Stimulated activated CD8-positive, alpha-beta memory T cell treated with anti-CD3 and anti-CD28 coated beads, Interleukin-7, amount 100 ng/mL, for 24 hours (primary cell): ENCODE results near the gene CD47.

Experiments used
- DNase-seq: peaks from one replicate; pipeline ENCODE4 v3.0.0-alpha.2; 2020; ENCODE audit warnings: low read depth

Gene CD47

DNA sequence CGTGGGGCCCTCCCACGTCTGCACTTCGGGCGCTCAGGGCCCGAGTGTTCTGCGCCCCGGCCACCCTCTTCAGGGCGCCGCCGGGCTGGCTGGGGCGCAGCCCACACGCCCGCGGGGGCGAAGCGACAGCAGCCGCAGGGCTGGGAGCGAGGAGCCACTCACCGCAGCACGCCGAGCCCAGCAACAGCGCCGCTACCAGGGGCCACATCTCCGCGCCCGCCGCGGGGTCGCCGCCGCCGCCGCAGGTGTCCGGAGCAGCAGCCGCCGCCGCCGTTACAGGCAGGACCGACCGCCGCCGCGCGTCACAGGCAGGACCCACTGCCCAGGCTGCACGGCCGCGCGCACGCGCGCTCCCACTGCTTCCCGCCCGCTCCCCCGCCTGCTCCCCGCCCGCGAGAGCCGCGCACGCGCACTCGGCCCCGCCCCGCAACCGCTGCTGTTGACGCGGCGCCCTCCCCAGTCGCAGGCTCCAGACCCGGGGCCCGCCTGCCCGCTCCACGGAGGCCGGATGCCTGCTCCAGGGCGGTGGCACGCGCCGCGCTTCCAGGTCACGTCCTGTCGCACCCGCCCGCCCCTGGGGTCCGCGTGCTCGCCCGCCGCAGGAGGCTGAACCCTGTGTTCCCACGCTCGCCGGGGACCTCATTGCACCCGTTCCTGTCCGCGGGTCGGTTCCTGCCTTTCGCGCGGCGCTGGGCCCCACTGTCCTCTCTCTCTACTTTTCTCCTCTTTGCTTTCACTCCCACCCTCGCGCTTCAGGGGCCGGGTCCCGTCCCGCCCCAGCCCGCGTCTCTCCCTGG, at the start of gene CD47:
TSS of gene CD47 (minus strand) at position 331 of the 797 bp plus-strand sequence. CDS start at position 208, 123 bp downstream.
- peak; percentile 89 for DNase-seq

DNA sequence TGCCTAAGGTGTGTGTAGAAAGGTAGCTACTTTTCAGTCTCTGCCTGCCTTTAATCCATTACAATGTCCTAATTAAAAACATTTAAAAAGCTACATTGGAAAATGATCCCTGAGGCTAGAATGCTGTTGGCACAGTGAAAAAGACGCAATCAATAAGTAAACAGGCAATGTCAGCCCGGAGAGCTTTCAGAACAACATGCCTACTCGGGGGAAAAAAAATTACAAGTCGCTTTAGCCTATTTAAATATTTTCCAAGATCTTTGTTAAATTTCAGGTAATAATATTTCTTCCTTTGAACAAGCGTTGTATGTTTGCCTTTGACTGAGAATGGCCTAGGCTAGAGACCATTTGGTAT, 46.6 kb upstream of the CD47 start:
- DNase-seq, result no peak

DNA sequence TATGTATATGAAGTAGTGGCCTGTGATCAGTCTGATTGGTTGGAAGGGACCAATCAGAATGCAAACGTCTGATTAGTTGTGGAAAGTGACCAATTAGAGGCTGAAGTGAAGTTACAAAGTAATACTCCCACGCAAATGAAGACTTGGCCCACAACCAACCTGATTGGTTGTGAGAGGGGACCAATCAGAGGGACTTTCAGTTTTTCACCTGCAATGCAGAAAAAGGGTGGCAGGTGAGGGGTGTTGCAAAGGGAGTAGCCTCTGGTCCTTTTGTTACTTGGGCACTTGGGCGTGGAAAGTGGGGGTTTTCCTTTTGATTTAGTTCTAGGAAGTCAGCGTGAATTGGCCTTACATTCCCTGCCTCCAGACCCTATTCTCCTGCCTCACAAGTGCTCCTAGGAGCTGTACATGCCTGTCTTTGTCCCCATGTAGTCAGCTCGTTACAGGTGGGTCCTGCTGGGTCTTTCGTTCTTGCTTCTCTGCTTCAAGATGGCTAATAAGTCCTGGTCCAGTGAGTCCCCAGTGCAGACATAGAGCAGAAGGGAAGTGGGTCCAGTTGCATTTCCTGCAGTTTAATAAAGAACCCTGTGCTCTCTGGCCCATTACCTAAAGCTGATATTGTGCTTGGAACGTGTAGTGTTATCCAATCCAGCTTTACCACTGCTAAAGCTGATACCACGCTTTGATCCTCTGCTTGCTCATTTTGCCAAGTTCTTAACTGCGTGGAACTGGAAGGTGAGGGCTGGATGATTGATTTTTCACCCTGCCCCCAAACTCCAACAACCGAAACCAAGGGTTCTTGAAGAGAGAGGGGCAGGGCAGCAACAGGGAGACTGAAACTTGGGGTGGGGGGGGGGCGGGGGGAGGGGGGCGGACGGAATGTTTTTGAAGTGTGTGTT, 46.0 kb upstream of the CD47 start:
- DNase-seq, result no peak

DNA sequence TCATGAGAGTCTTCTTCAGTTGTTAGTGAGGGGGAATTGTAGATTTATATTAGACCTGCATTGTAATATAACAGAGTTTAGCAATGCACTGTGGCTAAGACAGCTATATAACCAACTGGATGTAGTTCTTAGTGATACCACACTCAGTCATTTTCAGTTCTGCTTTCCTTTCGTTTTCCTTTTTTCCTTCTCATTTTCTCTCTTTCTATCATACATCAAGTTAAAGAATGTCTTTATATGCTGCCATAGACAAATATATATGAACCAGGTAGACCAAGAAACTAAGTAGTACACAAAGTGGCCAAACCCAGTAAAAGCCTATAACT, 43.7 kb upstream of the CD47 start:
- no peak for DNase-seq

DNA sequence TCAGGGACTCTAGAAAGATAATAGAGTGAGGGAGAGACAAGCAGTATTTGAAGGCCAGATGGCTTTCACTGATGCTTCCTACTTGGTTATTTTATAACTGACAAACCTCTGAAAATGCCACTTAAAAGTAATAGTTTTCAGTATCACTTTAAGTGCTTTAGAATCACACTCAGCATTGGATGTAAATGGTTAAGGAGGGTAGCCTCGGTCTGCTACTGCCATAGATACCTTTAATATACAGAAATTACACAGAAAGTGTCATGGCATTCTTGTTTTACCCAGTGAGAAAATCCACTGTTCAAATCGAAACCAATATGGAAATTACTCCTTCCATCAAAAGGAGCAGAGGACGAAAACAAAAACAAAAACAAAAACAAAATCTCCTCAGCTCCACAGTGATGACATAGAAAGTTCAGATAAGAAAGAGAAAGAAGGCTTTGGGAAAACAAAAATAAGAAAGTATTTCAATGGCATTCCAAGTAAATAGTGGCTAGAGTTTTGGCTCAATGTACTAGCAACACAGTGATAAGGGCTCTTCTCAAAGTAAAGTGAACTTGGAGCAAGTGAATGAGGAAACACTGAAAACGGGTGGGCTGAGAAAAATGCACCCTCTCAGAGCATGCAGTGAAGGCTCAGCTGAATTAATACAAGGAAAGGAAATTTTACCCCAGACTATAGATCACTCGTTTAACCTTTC, 43.2 kb upstream of the CD47 start:
- no peak for DNase-seq

DNA sequence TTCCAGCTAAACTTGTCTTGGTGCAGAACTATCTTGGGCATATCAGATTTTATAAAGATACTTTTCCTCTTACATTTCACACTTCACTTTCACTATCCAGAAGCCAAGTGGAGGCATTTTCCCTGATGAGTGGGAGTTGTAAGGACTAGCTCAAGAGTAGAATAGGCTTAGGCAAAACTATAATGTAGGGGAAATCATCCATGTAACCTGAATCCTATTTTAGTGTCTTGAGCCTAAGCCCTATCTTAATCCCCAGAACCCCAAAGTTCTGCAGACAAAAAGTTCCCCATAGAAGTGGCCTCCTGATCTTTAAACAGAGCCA, 42.2 kb upstream of the CD47 start:
- DNase-seq, result no peak

DNA sequence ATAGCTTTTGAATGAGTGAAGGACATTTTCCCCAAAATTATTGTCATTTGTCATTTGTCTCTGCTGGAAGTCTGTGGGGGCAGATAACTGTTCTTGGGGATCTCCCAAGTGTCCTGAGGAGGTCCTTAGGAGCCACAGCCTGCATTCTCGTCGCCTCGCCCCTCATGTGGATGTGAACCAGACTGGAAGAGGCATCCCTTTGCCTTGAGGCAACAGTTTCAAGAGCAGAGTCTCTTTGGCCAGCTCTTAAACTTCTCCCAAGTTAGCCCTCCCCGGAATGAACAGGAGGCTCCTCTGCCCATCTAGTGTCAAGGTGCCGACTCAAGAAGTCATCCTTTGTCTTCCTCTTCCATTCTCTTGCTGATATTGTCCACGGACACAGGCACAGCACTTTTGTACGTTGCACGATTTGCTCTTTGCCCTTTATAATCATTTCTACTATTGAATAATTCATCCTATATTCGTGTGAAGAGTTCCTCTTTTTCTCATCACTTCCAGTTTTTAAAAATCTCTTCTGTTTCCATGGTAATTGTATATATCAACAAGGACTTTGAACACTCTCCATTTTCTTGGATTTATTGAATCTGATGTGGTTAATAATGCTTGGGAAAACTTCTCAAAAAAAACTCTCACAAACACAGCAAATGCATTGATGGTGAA, 40.8 kb upstream of the CD47 start:
- DNase-seq, result no peak

DNA sequence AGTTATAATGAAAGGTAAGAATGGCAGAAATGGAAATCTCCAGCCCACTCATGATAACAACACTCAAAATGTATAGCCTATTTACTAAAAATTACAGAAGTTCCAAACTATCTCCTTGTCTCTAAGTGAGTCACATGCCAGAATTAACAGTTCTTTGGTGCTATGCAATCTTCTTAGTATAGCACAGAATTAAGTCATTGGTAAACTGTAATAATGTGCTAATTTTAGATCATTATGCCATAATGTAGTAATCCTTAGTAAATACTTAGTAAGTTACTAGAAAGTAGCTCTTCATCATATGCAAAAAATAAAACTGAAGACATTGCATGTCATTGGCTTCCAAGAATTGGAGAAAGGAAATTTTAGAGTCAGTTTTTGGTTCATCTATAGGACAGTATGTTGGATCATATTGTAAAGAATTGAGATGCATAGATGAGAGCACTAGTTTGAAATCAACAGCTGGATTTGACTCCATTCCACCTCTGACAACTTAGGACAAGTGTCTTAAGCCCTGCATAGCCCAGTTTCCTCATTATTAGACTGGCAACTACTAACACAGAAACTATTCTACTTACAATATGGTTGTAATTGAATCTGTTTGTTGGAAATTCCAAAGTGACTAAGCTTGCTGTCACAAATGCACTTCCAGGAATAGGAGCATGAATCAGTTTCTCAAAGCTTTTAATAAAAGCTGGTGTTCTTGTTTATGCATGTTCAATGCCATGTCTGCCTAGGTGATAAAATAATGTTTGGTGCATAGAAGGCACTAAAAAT, 40.1 kb upstream of the CD47 start:
- no peak for DNase-seq

DNA sequence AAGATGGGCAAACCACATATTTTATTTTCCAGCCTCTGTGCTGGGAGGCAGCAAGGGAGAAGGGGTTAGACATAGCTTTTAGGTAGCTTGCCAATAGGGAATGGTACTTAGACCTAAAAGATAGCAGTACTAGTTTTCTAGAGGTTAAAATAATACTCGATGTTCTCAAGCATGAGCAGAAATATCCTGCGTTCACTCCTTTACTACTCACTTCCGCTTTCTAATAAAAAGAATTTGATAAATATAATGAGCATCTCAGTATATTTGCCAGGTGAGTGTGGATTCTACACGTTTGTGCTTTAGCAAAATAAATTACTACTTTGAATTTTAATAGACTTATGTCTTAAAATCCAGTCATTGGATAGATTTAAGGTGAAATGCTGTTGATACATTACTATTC, 39.4 kb upstream of the CD47 start:
- no peak for DNase-seq

DNA sequence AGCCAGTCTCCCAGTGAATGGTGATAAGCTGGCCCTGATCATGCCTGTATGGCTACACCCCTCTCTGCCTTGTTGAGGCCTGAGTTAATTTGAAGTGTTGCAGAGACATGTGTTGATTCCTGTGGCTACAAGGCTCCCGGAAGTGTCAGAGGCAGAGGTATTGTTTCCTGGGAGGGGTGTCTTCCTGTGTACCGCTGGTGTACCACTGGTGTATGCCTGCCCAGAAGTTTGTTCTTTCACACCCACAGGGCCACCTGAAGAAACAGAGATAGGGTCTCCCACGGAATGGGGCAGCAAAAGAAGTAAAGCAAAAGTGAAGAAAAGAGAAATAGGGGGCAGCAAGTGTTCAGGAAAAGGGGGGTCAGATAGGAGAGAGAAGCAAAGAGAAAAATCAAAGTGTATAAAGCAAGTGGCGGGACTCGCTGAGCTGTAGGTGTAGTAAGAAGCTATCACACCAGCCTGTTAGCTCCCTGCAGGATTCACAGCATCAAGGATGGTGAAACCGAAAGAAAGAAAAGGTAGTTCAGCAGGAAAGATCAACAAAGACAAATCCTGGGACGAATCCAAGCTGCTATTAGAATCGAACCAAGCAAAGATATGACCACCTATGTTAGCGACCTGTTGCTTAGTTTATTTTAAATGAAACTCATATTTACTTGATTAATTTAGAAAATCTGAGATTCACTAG, 36.6 kb upstream of the CD47 start:
- no peak for DNase-seq

DNA sequence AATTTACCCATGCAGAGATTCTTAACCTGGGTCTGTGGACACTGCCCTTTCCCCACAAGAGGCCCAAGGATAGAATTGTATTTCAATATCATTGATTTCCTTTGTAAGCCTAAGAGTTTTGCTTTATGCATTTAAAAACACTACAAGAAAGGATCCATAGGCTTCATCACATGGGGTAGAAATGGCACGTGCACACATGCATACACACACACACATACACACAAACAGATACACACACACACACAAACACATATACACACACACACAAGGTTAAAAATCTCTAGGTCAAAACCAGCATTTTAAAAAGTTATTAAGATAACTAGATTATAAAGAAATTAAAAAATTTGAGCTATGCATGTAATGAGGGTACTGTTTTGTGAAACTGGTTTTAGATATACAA, 35.5 kb upstream of the CD47 start:
- no peak for DNase-seq

DNA sequence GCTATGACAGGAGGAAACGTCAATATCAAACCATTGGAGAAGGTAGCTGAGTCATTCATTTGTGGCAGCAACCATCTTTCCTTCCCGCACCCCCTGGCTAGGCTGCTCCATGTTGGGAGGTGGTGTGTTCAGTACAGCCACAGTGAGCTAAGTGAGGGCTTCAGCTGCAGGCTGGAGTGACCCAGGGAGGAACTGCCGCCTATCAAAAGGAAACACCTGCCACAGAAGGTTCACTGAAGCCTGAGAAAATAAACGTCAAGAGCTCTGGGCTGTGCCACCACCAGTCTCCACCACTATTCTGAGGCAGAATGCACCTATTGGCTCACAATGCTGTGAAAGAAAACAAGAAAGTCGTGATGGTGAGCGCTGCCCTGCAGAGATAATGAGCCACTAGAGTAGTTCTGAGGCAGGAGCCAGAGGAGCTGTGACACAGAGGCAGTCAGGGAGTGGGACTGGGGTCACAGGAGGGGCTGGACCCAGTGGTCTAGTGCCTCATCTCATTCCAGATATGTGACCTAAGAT, 34.8 kb upstream of the CD47 start:
- no peak for DNase-seq

DNA sequence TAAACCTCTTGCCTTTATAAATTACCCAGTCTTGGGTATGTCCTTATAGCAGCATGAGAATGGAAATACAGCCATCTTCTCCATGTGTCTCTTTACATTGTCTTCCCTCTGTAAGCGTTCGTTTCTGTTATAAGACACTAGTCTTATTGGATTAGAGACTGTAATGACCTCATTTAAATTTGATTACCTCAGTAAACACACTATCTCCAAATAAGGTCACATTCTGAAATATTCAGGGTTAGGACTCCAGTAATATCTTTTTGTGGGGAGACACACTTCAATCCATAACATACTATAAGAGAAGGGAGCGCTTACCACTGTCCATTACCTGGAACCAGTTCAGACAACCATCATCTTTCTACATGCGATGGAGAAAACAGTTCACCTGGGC, 34.3 kb upstream of the CD47 start:
- DNase-seq, result no peak

DNA sequence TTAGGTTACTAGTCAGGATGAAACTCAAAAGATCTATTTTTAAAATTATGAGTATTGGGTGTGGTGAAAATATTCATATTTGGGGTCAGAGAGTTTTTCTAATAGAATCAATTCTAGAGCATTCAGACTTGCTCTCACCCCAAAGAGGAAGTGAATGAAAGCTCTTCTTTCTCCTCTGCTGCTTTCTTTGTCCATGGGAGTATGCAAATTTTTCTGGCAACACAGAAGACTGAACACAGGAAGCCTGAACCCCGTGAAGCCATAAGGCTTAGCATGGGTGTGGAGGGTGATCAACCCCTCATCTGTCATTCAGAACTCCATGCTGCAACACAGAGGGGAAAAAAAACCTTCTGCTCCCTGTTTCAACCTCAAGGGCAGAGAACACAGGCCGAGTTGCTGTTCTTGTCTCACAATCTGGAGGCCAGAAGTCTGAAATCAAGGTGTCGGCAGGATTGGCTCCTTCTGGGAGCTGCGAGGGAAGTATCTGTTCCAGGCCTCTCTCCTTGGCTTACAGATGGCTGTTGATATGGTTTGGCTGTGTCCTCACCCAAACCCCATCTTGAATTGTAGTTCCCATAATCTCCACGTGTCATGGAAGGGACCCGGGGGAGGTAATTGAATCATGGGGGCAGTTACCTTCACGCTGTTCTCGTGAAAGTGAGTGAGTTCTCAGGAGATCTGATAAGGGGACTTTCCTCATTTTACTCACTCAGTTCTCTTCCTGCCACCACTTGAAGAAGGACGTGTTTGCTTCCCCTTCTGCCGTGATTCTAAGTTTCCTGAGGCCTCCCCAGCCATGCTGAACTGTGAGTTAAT, 33.7 kb upstream of the CD47 start:
- DNase-seq, result peak; percentile 37

DNA sequence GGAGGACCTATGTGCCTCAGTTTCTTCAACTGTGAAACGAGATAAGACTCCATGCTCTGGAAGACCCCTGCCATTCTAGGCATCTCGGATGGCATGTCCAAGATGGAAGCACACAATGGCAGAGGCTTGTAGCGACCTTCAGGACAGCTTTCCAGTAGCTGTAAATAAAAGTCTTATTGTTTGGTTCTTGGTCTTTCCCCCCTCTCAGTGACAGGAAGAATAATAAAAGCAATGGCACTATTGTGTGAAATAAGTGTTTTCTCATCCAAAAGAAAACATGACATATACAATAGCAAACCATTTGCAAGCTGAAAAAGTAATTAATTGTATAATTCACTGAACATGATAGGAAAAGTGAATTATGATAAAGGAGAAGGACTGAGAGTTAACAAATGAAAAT, 32.5 kb upstream of the CD47 start:
- DNase-seq, result no peak

DNA sequence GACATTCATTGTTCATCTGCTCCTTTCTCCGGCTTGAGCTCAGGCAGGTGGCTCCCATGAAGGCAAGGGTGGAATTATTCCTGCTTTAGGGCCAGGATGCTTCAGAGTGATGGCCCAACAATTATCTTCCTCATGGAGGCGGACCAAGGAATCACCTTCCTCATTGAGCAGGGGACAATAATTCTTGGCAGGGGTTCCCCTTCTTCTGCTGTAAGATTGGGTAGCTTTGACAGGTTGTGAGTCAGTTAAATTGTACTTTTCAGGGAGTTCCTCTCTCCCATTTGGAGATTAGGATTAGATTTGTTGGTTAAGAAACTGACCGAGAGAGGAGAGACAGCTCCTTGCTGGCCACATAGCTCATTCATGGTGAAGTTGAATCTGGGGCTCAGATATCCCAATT, 31.4 kb upstream of the CD47 start:
- no peak for DNase-seq

DNA sequence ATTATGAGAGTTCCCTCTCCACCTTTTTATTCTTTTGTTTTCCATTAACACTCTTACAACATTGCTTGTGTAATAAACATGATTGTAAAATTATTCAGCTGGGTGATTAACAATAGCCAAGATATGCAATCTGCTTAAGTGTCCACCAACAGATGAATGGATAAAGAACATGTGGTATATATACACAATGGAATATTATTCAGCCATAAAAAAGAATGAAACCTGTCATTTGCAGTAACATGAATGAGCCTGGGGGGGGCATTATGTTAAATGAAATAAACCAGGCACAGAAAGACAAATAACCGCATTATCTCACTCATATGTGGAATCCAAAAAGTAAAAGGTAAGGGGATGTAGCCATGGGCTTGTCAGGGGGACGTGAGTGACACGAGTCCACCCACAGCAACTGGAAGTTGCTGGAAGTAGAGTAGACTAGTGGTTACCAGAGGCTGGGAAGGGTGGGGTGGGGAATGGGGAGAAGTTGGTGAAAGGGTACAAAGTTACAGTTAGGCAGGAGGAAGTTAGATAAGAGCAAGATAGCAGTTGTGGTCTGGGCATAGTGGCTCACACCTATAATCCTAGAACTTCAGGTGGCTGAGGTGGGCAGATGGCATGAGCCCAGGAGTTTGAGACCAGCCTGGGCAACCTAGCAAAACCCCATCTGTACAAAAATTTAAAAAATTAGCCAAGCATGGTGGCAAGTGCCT, 28.7 kb upstream of the CD47 start:
- DNase-seq, result no peak

DNA sequence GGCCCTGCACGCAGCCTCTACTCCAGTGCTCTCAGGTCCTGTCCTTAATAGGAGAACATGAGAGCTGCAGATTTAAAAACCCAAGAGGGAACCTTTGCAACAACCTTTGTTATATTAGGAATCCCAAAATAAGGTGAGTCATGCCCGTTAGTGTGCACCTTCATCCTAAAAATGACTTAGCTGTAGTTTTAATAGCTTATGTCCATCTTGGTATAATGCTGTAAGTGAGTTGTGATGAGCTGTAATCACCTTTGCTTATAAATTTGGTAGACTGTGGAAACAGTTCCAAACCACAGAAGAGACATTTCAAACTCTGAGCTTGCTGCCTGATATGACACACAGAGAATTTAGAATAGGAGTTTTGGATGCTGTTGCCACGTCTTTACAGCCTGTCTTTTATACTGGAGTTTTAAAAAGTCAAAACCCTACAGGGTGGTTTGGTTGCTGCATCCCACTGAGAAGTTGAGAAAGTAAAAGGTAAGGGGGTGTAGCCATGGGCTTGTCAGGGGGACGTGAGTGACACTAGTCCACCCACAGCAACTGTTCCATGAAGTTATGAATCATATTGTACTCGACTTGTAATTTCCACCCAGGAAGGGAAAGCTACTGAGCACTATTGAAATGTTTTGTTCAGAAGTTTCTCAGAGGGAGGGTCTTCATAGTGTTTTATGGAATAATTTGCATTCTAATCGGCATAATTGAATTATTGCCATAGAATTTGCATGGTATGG, 27.4 kb upstream of the CD47 start:
- DNase-seq, result no peak
